Measurements from ENCODE around the gene STAT3. TPM values are rescaled to one million over a fixed set of nuclear protein-coding genes. Genes with fewer than 3 reads are reported as not detected.

The STAT3 gene
- total RNA-seq, 1 donor from 2014 or later, result 210 TPM

GRCh38 chr17:42389135-42389417, 834 bp upstream of the STAT3 start:
- Histone ChIP-seq H3K4me3 (peak overlapping the region; percentile 36 to 96), H3K4me1 (peaks cover 33% of the 10 kb centered on the region), H3K36me3 (no peaks in the 10 kb centered on the region), H3K27me3 (no peaks in the 10 kb centered on the region), H3K9me3 (no peaks in the 10 kb centered on the region), H3K27ac (peak overlapping the region; percentile 99)
- TF ChIP-seq POLR2A (IDR thresholded peaks at IDR 0.05), result no peak
- TF ChIP-seq, protein P1, sequence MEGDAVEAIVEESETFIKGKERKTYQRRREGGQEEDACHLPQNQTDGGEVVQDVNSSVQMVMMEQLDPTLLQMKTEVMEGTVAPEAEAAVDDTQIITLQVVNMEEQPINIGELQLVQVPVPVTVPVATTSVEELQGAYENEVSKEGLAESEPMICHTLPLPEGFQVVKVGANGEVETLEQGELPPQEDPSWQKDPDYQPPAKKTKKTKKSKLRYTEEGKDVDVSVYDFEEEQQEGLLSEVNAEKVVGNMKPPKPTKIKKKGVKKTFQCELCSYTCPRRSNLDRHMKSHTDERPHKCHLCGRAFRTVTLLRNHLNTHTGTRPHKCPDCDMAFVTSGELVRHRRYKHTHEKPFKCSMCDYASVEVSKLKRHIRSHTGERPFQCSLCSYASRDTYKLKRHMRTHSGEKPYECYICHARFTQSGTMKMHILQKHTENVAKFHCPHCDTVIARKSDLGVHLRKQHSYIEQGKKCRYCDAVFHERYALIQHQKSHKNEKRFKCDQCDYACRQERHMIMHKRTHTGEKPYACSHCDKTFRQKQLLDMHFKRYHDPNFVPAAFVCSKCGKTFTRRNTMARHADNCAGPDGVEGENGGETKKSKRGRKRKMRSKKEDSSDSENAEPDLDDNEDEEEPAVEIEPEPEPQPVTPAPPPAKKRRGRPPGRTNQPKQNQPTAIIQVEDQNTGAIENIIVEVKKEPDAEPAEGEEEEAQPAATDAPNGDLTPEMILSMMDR (IDR thresholded peaks at IDR 0.05), result no peak
- TF ChIP-seq POLR2AphosphoS5 (IDR thresholded peaks at IDR 0.05; ENCODE audit: insufficient read depth in 1 of 2, low read depth in 1 of 2), result no peak
- no peak for DNase-seq (ENCODE audit: extremely low spot score in 2 of 2)
- intact Hi-C loops (cut with DNase I), result loop anchor here (5.0 kb wide), 1 partner anchor 42 kb away; no protein-coding TSS in a partner anchor

- Histone ChIP-seq H3K36me3 (no peaks in the 10 kb centered on the region), H3K27ac (peak overlapping the region; percentile 99), H3K4me1 (peaks cover 46% of the 10 kb centered on the region), H3K27me3 (no peaks in the 10 kb centered on the region), H3K4me3 (peak overlapping the region; percentile 68 to 96), H3K9me3 (no peaks in the 10 kb centered on the region)
- DNase-seq (ENCODE audit: extremely low spot score in 2 of 2), result no peak
- intact Hi-C loops (cut with DNase I), result loop anchor here (5.0 kb wide), 1 partner anchor 41 kb away; no protein-coding TSS in a partner anchor
- TF ChIP-seq, protein P1 (IDR thresholded peaks at IDR 0.05), result no peak
- TF ChIP-seq POLR2A (IDR thresholded peaks at IDR 0.05) (peak in 1 of 2 donors; percentile 32), POLR2AphosphoS5 (IDR thresholded peaks at IDR 0.05; ENCODE audit: insufficient read depth in 1 of 2, low read depth in 1 of 2) (peak in 1 of 2 donors; percentile 41)
Observed at GRCh38 chr17:42387661-42388380, 421 bp downstream of the STAT3 start.

- intact Hi-C loops (cut with DNase I), result loop anchor here (5.0 kb wide), 1 partner anchor 40 kb away; no protein-coding TSS in a partner anchor
- H3K27me3 ChIP-seq, result no peaks in the 10 kb centered on the region
- TF ChIP-seq, protein P1 (IDR thresholded peaks at IDR 0.05), result no peak
- no peak for TF ChIP-seq POLR2AphosphoS5 (IDR thresholded peaks at IDR 0.05; ENCODE audit: insufficient read depth in 1 of 2, low read depth in 1 of 2)
- TF ChIP-seq POLR2A (IDR thresholded peaks at IDR 0.05), result no peak
- H3K27ac ChIP-seq, result peak overlapping the region; percentile 99
- no peaks in the 10 kb centered on the region for H3K36me3 ChIP-seq
- no peak for DNase-seq (ENCODE audit: extremely low spot score in 2 of 2)
- H3K4me3 ChIP-seq, result peak overlapping the region; percentile 68 to 96
- no peaks in the 10 kb centered on the region for H3K9me3 ChIP-seq
- peaks cover 52% of the 10 kb centered on the region for H3K4me1 ChIP-seq
Observed at GRCh38 chr17:42386777-42387657, 1.2 kb downstream of the STAT3 start.

DNA sequence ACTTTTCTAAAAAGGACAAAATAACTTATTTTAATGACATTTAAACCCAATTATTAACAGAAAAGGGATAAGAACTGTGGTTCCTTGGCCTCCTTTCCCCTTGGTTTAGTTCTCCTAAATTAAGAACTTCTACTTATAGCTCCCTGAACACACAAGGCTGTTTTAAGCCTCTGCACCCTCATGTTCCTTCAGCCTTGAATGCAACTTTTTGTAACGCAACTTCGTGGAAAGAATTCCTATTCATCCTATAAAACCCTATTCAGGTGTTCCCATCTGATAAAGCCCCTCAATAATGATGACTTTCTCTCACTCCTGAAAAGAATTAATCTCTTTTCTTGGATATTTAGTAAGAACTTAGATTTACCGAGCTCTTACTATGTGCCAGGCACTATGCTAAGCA, 6.3 kb downstream of the STAT3 start:
- Histone ChIP-seq H3K27ac (peak overlapping the region; percentile 10), H3K9me3 (no peaks in the 10 kb centered on the region), H3K36me3 (no peaks in the 10 kb centered on the region), H3K4me3 (no peak overlapping the region), H3K4me1 (peaks cover 90% of the 10 kb centered on the region), H3K27me3 (no peaks in the 10 kb centered on the region)
- intact Hi-C loops (cut with DNase I), result no loop called here
- DNase-seq (ENCODE audit: extremely low spot score in 2 of 2), result no peak
- TF ChIP-seq POLR2A (IDR thresholded peaks at IDR 0.05) (no peak), POLR2AphosphoS5 (IDR thresholded peaks at IDR 0.05; ENCODE audit: insufficient read depth in 1 of 2, low read depth in 1 of 2) (no peak)
- TF ChIP-seq, protein P1 (IDR thresholded peaks at IDR 0.05), result no peak
